Measurements from ENCODE around the gene MARCHF10. TPM values are rescaled to one million over a fixed set of nuclear protein-coding genes. Genes with fewer than 3 reads are reported as not detected.

The MARCHF10 gene, protein sequence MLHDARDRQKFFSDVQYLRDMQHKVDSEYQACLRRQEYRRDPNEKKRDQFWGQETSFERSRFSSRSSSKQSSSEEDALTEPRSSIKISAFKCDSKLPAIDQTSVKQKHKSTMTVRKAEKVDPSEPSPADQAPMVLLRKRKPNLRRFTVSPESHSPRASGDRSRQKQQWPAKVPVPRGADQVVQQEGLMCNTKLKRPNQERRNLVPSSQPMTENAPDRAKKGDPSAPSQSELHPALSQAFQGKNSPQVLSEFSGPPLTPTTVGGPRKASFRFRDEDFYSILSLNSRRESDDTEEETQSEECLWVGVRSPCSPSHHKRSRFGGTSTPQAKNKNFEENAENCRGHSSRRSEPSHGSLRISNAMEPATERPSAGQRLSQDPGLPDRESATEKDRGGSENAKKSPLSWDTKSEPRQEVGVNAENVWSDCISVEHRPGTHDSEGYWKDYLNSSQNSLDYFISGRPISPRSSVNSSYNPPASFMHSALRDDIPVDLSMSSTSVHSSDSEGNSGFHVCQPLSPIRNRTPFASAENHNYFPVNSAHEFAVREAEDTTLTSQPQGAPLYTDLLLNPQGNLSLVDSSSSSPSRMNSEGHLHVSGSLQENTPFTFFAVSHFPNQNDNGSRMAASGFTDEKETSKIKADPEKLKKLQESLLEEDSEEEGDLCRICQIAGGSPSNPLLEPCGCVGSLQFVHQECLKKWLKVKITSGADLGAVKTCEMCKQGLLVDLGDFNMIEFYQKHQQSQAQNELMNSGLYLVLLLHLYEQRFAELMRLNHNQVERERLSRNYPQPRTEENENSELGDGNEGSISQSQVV
- polyA plus RNA-seq (2011; rRNA removed), result 0.14 and 0.25 TPM in 2 replicates
- 0.09 TPM in 1 of 2 replicates, not detected in the other for polyA minus RNA-seq (2011; rRNA and poly(A)+ RNA removed)

GRCh38 chr17:62807812-62808575 lies at the start of gene MARCHF10:
Gene MARCHF10 (minus strand): TSS chr17:62808314. CDS start chr17:62801735, 6,579 bp downstream.
- H3K27ac ChIP-seq (ENCODE audit: low read depth, low read length), result no peak within 1 kb of the TSS
- DNase-seq (ENCODE audit: low read depth, low spot score), result no peak
- TF ChIP-seq, protein P1, sequence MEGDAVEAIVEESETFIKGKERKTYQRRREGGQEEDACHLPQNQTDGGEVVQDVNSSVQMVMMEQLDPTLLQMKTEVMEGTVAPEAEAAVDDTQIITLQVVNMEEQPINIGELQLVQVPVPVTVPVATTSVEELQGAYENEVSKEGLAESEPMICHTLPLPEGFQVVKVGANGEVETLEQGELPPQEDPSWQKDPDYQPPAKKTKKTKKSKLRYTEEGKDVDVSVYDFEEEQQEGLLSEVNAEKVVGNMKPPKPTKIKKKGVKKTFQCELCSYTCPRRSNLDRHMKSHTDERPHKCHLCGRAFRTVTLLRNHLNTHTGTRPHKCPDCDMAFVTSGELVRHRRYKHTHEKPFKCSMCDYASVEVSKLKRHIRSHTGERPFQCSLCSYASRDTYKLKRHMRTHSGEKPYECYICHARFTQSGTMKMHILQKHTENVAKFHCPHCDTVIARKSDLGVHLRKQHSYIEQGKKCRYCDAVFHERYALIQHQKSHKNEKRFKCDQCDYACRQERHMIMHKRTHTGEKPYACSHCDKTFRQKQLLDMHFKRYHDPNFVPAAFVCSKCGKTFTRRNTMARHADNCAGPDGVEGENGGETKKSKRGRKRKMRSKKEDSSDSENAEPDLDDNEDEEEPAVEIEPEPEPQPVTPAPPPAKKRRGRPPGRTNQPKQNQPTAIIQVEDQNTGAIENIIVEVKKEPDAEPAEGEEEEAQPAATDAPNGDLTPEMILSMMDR (IDR thresholded peaks at IDR 0.05; ENCODE audit: low read depth, low read length), result no peak
- POLR2A ChIA-PET, result no interaction called here
- no peaks in the 10 kb centered on the region for H3K27me3 ChIP-seq (ENCODE audit: control insufficient read depth, insufficient read depth, low read length)
- no peaks in the 10 kb centered on the region for H3K9me3 ChIP-seq (ENCODE audit: control insufficient read depth, insufficient read depth, low read length)
- CTCF ChIA-PET, result interaction anchor here (0.6 kb wide), 1 partner anchor 156 kb away, joined by 6 read pairs; no protein-coding TSS in a partner anchor
- H3K4me3 ChIP-seq (ENCODE audit: low read depth, low read length), result peak within 1 kb of the TSS; percentile 29

- POLR2A ChIA-PET, result no interaction called here
- CTCF ChIA-PET, result no interaction called here
These were observed 49.4 kb upstream of the MARCHF10 start for GRCh38 chr17:62857526-62857925.

GRCh38 chr17:62856594-62856993 lies 48.5 kb upstream of the MARCHF10 start:
- Histone ChIP-seq H3K9me3 (ENCODE audit: control insufficient read depth, insufficient read depth, low read length) (no peaks in the 10 kb centered on the region), H3K27ac (ENCODE audit: low read depth, low read length) (no peak overlapping the region), H3K27me3 (ENCODE audit: control insufficient read depth, insufficient read depth, low read length) (peaks cover 2% of the 10 kb centered on the region), H3K4me3 (ENCODE audit: low read depth, low read length) (no peak overlapping the region)
- TF ChIP-seq, protein P1 (IDR thresholded peaks at IDR 0.05; ENCODE audit: low read depth, low read length), result no peak
- DNase-seq (ENCODE audit: low read depth, low spot score), result no peak
- CTCF ChIA-PET, result no interaction called here
- POLR2A ChIA-PET, result no interaction called here

More at GRCh38 chr17:62857526-62857925, 49.4 kb upstream of the MARCHF10 start:
- no peak overlapping the region for H3K27ac ChIP-seq (ENCODE audit: low read depth, low read length)
- H3K27me3 ChIP-seq (ENCODE audit: control insufficient read depth, insufficient read depth, low read length), result peaks cover 2% of the 10 kb centered on the region
- no peak for DNase-seq (ENCODE audit: low read depth, low spot score)
- TF ChIP-seq, protein P1 (IDR thresholded peaks at IDR 0.05; ENCODE audit: low read depth, low read length), result no peak
- no peak overlapping the region for H3K4me3 ChIP-seq (ENCODE audit: low read depth, low read length)
- H3K9me3 ChIP-seq (ENCODE audit: control insufficient read depth, insufficient read depth, low read length), result no peaks in the 10 kb centered on the region

DNA sequence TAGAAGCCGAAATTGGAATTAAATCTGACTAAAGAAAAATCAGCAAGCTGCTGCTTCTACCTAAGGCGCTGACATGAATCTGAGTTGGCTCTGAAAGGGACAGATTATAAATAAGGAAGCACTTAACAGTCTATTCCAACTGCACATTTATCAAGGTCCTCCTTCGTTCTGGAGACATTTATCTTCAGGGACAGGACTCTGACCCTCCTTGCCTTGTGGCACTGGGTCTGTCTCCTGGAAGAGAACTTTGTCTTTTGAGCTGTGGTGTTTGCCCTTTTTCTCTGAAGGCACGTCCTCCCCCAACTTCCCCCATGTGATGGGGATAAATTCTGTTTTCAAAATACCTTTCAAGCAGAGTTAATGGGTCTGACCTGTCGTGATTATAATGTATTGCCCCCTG lies 47.0 kb upstream of the MARCHF10 start:
- DNase-seq (ENCODE audit: low read depth, low spot score), result no peak
- Histone ChIP-seq H3K27me3 (ENCODE audit: control insufficient read depth, insufficient read depth, low read length) (no peaks in the 10 kb centered on the region), H3K4me3 (ENCODE audit: low read depth, low read length) (no peak overlapping the region), H3K27ac (ENCODE audit: low read depth, low read length) (no peak overlapping the region), H3K9me3 (ENCODE audit: control insufficient read depth, insufficient read depth, low read length) (no peaks in the 10 kb centered on the region)
- POLR2A ChIA-PET, result no interaction called here
- CTCF ChIA-PET, result no interaction called here
- TF ChIP-seq, protein P1 (IDR thresholded peaks at IDR 0.05; ENCODE audit: low read depth, low read length), result no peak
